KOPT-K1 (cell line): Measurements from ENCODE around the gene ZNF695.
A peak's percentile ranks its signal among the peaks of the same experiment; 100 is the strongest.
"Not testable (repeated sequence)": the region's sequence is repeated elsewhere in the genome, so short reads cannot be mapped to it uniquely, and the experiment has no call there.

Experiments
- H3K27ac ChIP-seq: fragments of 200-600 bp; sonication (generic); 2 replicates; pipeline ENCODE4 v1.5.1; 2016; ENCODE audit warnings: antibody characterized with exemption, mild to moderate bottlenecking, low read depth, low read length; ENCODE audit not compliant: poor library complexity, severe bottlenecking
- H3K36me3 ChIP-seq: fragments of 200-600 bp; sonication (generic); 2 replicates; pipeline ENCODE4 v1.5.1; 2017; ENCODE audit warnings: antibody characterized with exemption, mild to moderate bottlenecking, low read length, moderate library complexity; ENCODE audit not compliant: insufficient read depth
- H3K9me3 ChIP-seq: fragments of 200-600 bp; sonication (generic); 2 replicates; pipeline ENCODE4 v1.5.1; 2017; ENCODE audit warnings: antibody characterized with exemption, low read length, mild to moderate bottlenecking; ENCODE audit not compliant: insufficient read depth, poor library complexity, severe bottlenecking

Gene ZNF695

GRCh38 chr1:247007511-247008405, at the start of gene ZNF695:
Gene ZNF695, minus strand, starts transcription at chr1:247008057. Its CDS starts 149 bp downstream, at chr1:247007908.
- Histone ChIP-seq H3K27ac (peak within 1 kb of the TSS; percentile 70), H3K36me3 (peaks cover 26% of the 10 kb centered on the region), H3K9me3 (peaks cover 42% of the 10 kb centered on the region)

DNA sequence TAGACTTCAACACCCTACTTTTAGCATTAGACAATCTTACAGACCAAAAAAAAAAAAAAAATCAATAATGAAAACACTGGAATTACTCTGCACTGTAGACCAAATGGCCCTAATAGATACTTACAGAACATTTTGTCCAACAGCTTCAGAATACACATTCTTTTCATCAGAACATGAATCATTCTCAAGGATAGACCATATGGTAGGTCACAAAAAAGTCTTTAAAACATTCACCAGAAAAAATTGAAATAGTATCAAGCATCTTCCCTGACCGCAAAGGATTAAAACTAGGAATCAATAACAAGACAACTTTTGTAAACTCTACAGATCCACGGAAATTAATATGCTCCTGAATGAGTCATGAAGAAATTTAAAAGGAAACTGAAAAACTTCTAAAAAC, 48.2 kb upstream of the ZNF695 start:
- H3K27ac ChIP-seq = no peak overlapping the region
- no peaks in the 10 kb centered on the region for H3K36me3 ChIP-seq
- H3K9me3 ChIP-seq = peaks cover 98% of the 10 kb centered on the region

- H3K9me3 ChIP-seq = peaks cover 99% of the 10 kb centered on the region
- H3K27ac ChIP-seq = no peak overlapping the region
- H3K36me3 ChIP-seq = no peaks in the 10 kb centered on the region
These were observed 47.1 kb upstream of the ZNF695 start for GRCh38 chr1:247054992-247055415.

DNA sequence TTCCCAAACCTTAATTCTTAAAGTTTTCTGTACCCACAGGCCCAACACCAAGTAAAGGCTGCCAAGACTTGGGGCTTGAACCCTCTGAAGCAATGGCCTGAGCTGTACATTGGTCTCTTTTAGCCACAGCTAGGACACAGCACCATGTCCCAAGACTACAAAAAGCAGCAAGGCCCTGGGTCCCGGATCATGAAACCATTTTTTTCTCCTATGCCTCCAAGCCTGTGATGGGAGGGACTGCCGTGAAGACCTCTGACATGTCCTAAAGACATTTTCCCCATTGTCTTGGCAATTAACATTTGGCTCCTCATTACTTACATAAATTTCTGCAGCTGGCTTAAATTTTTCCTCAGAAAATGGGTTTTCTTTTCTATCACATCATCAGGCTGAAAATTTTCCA, 39.8 kb upstream of the ZNF695 start:
- H3K36me3 ChIP-seq = peaks cover 14% of the 10 kb centered on the region; the same call in 1 of the 2 replicates
- H3K9me3 ChIP-seq = peaks cover 100% of the 10 kb centered on the region
- no peak overlapping the region for H3K27ac ChIP-seq

- H3K9me3 ChIP-seq = peaks cover 100% of the 10 kb centered on the region
- H3K27ac ChIP-seq = no peak overlapping the region
- H3K36me3 ChIP-seq = peaks cover 14% of the 10 kb centered on the region; the same call in 1 of the 2 replicates
These were observed 39.4 kb upstream of the ZNF695 start for GRCh38 chr1:247047260-247047659.

DNA sequence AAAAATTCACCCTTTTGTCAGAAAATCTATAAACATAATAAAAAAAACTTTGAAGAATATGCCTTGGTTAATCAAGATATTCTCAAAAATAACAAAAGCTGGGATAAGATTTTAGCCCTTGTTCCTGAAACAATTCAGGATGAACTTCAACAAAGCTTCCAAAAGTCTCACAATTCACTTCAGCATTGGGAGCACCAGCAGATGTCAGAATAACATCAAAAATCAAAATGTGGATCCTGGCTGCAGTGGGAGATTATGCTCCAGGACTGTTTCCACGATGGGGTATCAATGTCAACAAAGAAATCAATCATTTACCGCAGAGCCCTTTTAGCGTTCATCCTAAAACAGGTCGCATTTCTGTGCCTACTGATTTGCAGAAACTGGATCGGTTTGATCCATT, 35.5 kb upstream of the ZNF695 start:
- peaks cover 32% of the 10 kb centered on the region for H3K36me3 ChIP-seq
- no peak overlapping the region for H3K27ac ChIP-seq
- peaks cover 100% of the 10 kb centered on the region for H3K9me3 ChIP-seq

DNA sequence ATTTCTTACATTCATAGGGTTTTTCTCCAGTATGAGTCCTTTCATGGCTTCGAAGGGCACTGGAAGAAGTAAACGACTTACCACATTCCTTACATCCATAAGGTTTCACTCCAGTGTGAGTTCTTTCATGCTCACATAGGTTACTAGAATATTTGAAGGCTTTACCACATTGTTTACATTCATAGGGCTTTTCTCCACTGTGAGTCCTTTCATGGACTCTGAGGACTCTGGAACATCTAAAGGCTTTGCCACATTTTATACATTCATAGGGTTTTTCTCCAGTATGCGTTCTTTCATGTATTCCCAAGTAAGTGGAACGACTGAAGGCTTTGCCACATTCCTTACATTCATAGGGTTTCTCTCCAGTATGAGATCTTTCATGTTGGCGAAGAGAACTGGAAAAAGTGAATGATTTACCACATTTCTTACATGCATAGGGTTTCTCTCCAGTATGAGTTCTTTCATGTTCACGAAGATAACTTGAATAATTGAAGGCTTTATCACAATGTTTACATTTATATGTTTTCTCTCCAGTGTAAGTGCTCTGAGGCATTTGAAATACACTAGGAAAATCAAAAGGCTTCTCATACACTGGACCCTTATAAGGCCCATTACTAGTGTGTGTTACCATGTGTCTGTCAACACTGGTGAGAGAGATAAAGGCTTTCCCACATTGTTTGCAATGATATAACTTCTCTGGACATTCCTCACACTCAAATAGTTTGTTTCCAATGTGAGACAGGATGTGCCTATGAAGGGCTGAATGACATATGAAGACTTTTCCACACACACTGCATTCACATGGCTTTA, 29.9 kb upstream of the ZNF695 start:
- H3K9me3 ChIP-seq = peaks cover 99% of the 10 kb centered on the region
- no peak overlapping the region for H3K27ac ChIP-seq
- H3K36me3 ChIP-seq = peaks cover 64% of the 10 kb centered on the region

GRCh38 chr1:247032306-247032705, 24.4 kb upstream of the ZNF695 start:
- not testable (repeated sequence) for H3K27ac ChIP-seq
- Histone ChIP-seq H3K9me3 (peaks cover 87% of the 10 kb centered on the region), H3K36me3 (peaks cover 35% of the 10 kb centered on the region)

DNA sequence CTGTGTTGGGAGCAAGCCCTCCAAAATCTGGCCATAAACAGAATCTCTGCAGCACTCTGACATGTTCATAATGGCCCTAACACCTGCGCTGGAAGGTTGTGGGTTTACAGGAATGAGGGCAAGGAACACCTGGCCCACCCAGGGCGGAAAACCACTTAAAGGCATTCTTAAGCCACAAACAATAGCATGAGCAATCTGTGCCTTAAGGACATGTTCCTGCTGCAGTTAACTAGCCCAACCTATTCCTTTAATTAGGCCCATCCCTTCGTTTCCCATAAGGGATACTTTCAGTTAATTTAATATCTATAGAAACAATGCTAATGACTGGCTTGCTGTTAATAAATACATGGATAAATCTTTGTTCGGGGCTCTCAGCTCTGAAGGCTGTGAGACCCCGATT, 16.8 kb upstream of the ZNF695 start:
- H3K36me3 ChIP-seq, H3K27ac ChIP-seq: not testable (repeated sequence)
- peaks cover 50% of the 10 kb centered on the region for H3K9me3 ChIP-seq

DNA sequence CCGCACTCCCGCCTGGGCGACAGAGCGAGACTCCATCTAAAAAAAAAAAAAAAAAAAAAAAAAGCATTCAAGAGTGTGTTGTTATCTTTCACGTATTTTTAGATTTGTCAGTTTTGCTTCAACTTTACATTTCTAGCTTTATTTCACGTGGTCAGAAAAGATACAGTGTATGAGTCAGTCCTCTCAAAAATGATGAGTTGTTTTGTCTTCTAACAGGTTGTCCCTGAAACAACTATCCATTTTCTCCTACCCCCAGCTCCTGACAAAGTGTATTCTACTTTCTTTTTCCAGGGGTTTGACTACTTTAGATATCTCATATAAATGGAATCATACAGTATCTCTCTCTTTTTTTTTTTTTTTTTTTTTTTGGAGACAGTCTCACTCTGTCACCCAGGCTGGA, 5.5 kb upstream of the ZNF695 start:
- no peak overlapping the region for H3K27ac ChIP-seq
- H3K9me3 ChIP-seq = peaks cover 9% of the 10 kb centered on the region
- no peaks in the 10 kb centered on the region for H3K36me3 ChIP-seq

DNA sequence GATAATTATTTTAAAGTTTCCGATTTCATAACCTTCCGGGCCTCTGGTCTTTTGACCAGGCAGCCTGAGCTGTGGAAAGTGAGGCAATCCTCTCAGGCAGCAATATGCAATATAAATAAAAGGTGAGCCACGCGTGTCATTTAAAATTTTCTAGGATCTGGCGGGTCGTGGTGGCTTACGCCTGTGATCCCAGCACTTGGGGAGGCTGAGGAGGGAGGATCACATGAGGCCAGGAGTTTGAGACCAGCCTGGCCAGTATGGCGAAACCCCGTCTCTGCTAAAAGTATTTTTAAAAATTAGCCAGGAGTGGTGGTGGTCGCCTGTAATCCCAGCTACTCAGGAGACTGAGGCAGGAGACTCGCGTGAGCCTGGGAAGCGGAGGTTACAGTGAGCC, 546 bp upstream of the ZNF695 start:
- H3K9me3 ChIP-seq = peaks cover 36% of the 10 kb centered on the region
- H3K36me3 ChIP-seq = peaks cover 26% of the 10 kb centered on the region
- no peak overlapping the region for H3K27ac ChIP-seq

DNA sequence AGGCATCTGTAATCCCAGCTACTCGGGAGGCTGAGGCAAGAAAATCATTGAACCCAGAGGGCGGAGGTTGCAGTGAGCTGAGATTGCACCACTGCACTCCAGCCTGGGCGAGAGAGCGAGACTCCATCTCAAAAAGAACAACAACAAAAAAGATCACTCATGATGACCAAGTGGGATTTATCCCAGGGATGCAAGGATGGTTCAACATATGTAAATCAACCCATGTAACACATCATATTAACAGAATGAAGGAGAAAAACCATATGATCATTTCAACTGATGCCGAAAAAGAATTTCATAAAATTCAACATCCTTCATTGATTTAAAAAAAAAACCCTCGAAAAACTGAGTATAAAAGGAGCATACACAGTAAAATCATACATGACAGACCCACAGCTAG, 3.8 kb downstream of the ZNF695 start:
- not testable (repeated sequence) for H3K27ac ChIP-seq
- Histone ChIP-seq H3K9me3 (peaks cover 77% of the 10 kb centered on the region), H3K36me3 (peaks cover 41% of the 10 kb centered on the region)

DNA sequence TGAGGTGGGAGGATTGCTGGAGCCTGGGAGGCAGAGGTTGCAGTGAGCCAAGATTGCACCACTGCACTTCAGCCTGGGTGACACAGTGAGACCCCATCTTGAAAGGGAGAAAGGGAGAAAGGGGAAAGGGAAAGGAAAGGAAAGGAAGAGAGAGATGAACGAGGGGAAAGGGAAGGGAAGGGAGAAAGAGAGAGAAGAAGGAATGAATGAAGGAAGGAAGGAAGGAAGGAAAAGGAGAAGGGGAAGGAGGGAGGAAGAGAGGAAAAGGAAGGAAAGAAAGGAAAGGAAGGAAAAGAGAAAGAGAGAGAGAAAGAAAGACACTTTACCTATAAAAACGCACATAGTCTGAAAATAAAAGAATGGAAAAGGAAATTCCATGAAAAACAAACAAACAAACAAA, 18.0 kb downstream of the ZNF695 start:
- Histone ChIP-seq H3K36me3 (peaks cover 89% of the 10 kb centered on the region), H3K27ac (no peak overlapping the region), H3K9me3 (peaks cover 100% of the 10 kb centered on the region)

DNA sequence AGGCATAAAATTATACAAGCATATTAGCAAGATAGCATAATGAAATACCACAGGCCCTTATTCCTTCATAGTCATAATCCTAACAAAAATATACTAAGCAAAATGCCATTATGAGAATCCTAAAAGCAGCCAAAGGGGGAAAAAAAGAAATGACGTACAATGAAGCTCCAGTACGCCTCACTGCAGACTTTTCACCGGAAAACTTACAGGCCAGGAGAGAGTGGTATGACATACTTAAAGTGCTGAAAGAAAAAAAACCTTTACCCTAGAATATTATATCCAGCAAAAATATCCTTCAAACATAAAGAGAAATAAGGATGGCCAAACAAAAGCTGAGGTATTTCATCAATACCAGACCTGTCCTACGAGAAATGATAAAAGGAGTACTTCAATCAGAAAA, 19.5 kb downstream of the ZNF695 start:
- Histone ChIP-seq H3K9me3 (peaks cover 100% of the 10 kb centered on the region), H3K27ac (no peak overlapping the region), H3K36me3 (peaks cover 90% of the 10 kb centered on the region)

DNA sequence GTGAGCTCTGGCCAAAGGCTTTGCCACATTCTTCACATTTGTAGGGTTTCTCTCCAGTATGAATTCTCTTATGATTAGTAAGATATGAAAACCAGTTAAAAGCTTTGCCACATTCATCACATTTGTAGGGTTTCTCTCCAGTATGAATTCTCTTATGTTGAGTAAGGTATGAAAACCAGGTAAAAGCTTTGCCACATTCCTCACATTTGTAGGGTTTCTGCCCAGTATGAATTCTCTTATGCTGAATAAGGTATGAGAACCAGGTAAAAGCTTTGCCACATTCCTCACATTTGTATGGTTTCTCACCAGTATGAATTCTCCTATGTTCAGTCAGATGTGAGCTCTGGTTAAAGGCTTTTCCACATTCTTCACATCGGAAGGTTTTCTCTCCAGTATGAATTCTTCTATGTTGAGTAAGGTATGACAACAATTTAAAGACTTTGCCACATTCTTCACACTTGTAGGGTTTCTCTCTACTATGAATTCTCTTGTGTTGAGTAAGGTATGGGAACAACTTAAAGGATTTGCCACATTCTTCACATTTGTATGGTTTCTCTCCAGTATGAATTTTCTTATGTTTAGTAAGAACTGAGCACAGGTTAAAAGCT, 20.7 kb downstream of the ZNF695 start:
- H3K9me3 ChIP-seq = peaks cover 100% of the 10 kb centered on the region
- peaks cover 90% of the 10 kb centered on the region for H3K36me3 ChIP-seq

More for the DNA sequence above, 20.7 kb downstream of the ZNF695 start:
- no peak overlapping the region for H3K27ac ChIP-seq
